ENCODE results near the gene CSK. TPM values are rescaled to one million over a fixed set of nuclear protein-coding genes. Genes with fewer than 3 reads are reported as not detected.
A peak's percentile ranks its signal among the peaks of the same experiment; 100 is the strongest.

Gene CSK
- total and polyA plus RNA-seq, 2 experiments from 2014 or later, result 13.6 to 27.5 TPM

- peaks cover 17% of the 10 kb centered on the region for H3K4me1 ChIP-seq (ENCODE audit: insufficient read depth)
- ATAC-seq (peak; percentile 11), DNase-seq (ENCODE audit: low spot score) (no peak)
- peaks cover 3% of the 10 kb centered on the region for H3F3A ChIP-seq (replicated peaks; ENCODE audit: low read depth)
- Mint-ChIP-seq H3K9me3 (no peaks in the 10 kb centered on the region), H3K36me3 (ENCODE audit: low read depth) (no peaks in the 10 kb centered on the region), H3K27ac (no peak overlapping the region), H3K27me3 (ENCODE audit: insufficient read depth, low read depth, poor library complexity) (peaks cover 23% of the 10 kb centered on the region), H3K4me3 (peak overlapping the region; percentile 82), H3K4me1 (peaks cover 36% of the 10 kb centered on the region)
- H3K4me2 ChIP-seq, result peak overlapping the region; percentile 96
- H3K27me3 ChIP-seq (ENCODE audit: insufficient read depth), result peaks cover 19% of the 10 kb centered on the region
- H2AFZ ChIP-seq, result no peak overlapping the region
- H3K9me2 ChIP-seq (ENCODE audit: insufficient read depth), result no peaks in the 10 kb centered on the region
- peaks cover 5% of the 10 kb centered on the region for H3K79me2 ChIP-seq (replicated peaks; ENCODE audit: insufficient read depth)
- H4K20me1 ChIP-seq (replicated peaks; ENCODE audit: insufficient read depth), result peaks cover 30% of the 10 kb centered on the region
- no peak overlapping the region for H3K27ac ChIP-seq (ENCODE audit: low read depth)
- H3K36me3 ChIP-seq (ENCODE audit: insufficient read depth), result no peaks in the 10 kb centered on the region
- no peak for TF ChIP-seq CREB1 (CRISPR knock-in tag; IDR thresholded peaks at IDR 0.05; ENCODE audit: low read depth)
- peak overlapping the region; percentile 79 for H3K4me3 ChIP-seq
Observed at GRCh38 chr15:74783072-74783807, 1.4 kb downstream of the CSK start.

GRCh38 chr15:74783808-74784175 lies 1.9 kb downstream of the CSK start:
- Histone ChIP-seq H3K27me3 (ENCODE audit: insufficient read depth) (peaks cover 19% of the 10 kb centered on the region), H2AFZ (no peak overlapping the region), H4K20me1 (replicated peaks; ENCODE audit: insufficient read depth) (peaks cover 34% of the 10 kb centered on the region), H3K27ac (ENCODE audit: low read depth) (no peak overlapping the region), H3K79me2 (replicated peaks; ENCODE audit: insufficient read depth) (peaks cover 5% of the 10 kb centered on the region), H3K4me2 (peak overlapping the region; percentile 96; the same call in 1 of the 2 replicates), H3K36me3 (ENCODE audit: insufficient read depth) (no peaks in the 10 kb centered on the region), H3K4me1 (ENCODE audit: insufficient read depth) (peaks cover 22% of the 10 kb centered on the region), H3F3A (replicated peaks; ENCODE audit: low read depth) (peaks cover 7% of the 10 kb centered on the region), H3K9me2 (ENCODE audit: insufficient read depth) (no peaks in the 10 kb centered on the region), H3K4me3 (no peak overlapping the region)
- Mint-ChIP-seq H3K27me3 (ENCODE audit: insufficient read depth, low read depth, poor library complexity) (peaks cover 23% of the 10 kb centered on the region), H3K9me3 (no peaks in the 10 kb centered on the region), H3K4me3 (peak overlapping the region; percentile 82; the same call in 2 of the 3 replicates), H3K36me3 (ENCODE audit: low read depth) (no peaks in the 10 kb centered on the region), H3K4me1 (peaks cover 38% of the 10 kb centered on the region), H3K27ac (no peak overlapping the region)
- ATAC-seq (no peak), DNase-seq (ENCODE audit: low spot score) (no peak)
- TF ChIP-seq REST (IDR thresholded peaks at IDR 0.05; ENCODE audit: unreplicated experiment) (no peak), EZH2phosphoT487 (IDR thresholded peaks at IDR 0.05; ENCODE audit: unreplicated experiment) (no peak), ZNF462 (CRISPR knock-in tag; IDR thresholded peaks at IDR 0.05) (no peak), NANOG (IDR thresholded peaks at IDR 0.05; ENCODE audit: borderline replicate concordance) (no peak), CTCF (conservative IDR thresholded peaks at IDR 0.05; ENCODE audit: low read depth in 2 of 2) (no peak), STAT1 (IDR thresholded peaks at IDR 0.05; ENCODE audit: unreplicated experiment) (no peak), ZNF331 (CRISPR knock-in tag; IDR thresholded peaks at IDR 0.05; ENCODE audit: low read depth) (no peak), ZNF114 (CRISPR knock-in tag; IDR thresholded peaks at IDR 0.05) (no peak), POLR2AphosphoS5 (IDR thresholded peaks at IDR 0.05; ENCODE audit: low read depth) (no peak), CREB1 (CRISPR knock-in tag; IDR thresholded peaks at IDR 0.05; ENCODE audit: low read depth) (no peak)

All from GM23338 (cell line).